Effector memory CD8-positive, alpha-beta T cell (primary cell): ENCODE data around the gene YAP1.
"Not testable (repeated sequence)": the region's sequence is repeated elsewhere in the genome, so short reads cannot be mapped to it uniquely, and the experiment has no call there.

ENCODE experiments used
- ATAC-seq: fragments of 150-1000 bp; cut with Tn5 transposase; replicated peaks from 2 replicates; pipeline ENCODE4 v1.10.0; 2021; ENCODE audit warnings: mild to moderate bottlenecking, moderate library complexity
- DNase-seq, 3 experiments: peaks; one replicate each; pipeline ENCODE4 v3.0.0; 2021
- H3K27ac Mint-ChIP-seq, 2 donors: one replicate each; pipeline ENCODE4 v1.8.0; 2022; ENCODE audit warnings: mild to moderate bottlenecking in 2 of 2, mixed read lengths in 2 of 2, moderate library complexity in 2 of 2
- H3K27me3 Mint-ChIP-seq, 2 donors: one replicate each; pipeline ENCODE4 v1.8.0; 2022; ENCODE audit warnings: mixed read lengths in 2 of 2
- H3K36me3 Mint-ChIP-seq: one replicate; pipeline ENCODE4 v1.8.0; 2022; ENCODE audit warnings: mild to moderate bottlenecking, moderate library complexity, mixed read lengths; ENCODE audit not compliant: insufficient read depth
- H3K4me1 Mint-ChIP-seq, 2 donors: one replicate each; pipeline ENCODE4 v1.8.0; 2022; ENCODE audit warnings: low read depth in 2 of 2, mixed read lengths in 2 of 2
- H3K4me3 Mint-ChIP-seq, 2 donors: one replicate each; pipeline ENCODE4 v1.8.0; 2022; ENCODE audit warnings: mild to moderate bottlenecking in 2 of 2, mixed read lengths in 2 of 2, moderate library complexity in 2 of 2
- H3K9me3 Mint-ChIP-seq, 2 donors: one replicate each; pipeline ENCODE4 v1.8.0; 2022; ENCODE audit warnings: mixed read lengths in 2 of 2

Gene YAP1

GRCh38 chr11:102256251-102256650 is 146.0 kb downstream of the YAP1 start:
- peaks cover 0 to 11% of the 10 kb centered on the region in 2 donors for H3K27me3 Mint-ChIP-seq
- H3K9me3 Mint-ChIP-seq, result no peaks in the 10 kb centered on the region
- H3K4me3 Mint-ChIP-seq, result no peak overlapping the region
- DNase-seq (no peak), ATAC-seq (no peak)
- no peaks in the 10 kb centered on the region for H3K4me1 Mint-ChIP-seq
- peaks cover 3% of the 10 kb centered on the region for H3K36me3 Mint-ChIP-seq
- peak overlapping the region in 1 of 2 donors; percentile 15 for H3K27ac Mint-ChIP-seq

- Mint-ChIP-seq H3K9me3 (no peaks in the 10 kb centered on the region), H3K4me1 (no peaks in the 10 kb centered on the region), H3K27me3 (peaks cover 0 to 13% of the 10 kb centered on the region in 2 donors), H3K27ac (no peak overlapping the region), H3K36me3 (peaks cover 3% of the 10 kb centered on the region), H3K4me3 (no peak overlapping the region)
- DNase-seq (no peak), ATAC-seq (no peak)
Measured at GRCh38 chr11:102260241-102260640, 150.0 kb downstream of the YAP1 start.

GRCh38 chr11:102263379-102264003 is 153.2 kb downstream of the YAP1 start:
- no peak for DNase-seq
- Mint-ChIP-seq H3K4me3 (no peak overlapping the region), H3K27ac (no peak overlapping the region), H3K36me3 (no peaks in the 10 kb centered on the region), H3K27me3 (peaks cover 7 to 13% of the 10 kb centered on the region in 2 donors), H3K4me1 (peaks cover 6 to 7% of the 10 kb centered on the region in 2 donors), H3K9me3 (no peaks in the 10 kb centered on the region)
- no peak for ATAC-seq

GRCh38 chr11:102264704-102265103 is 154.5 kb downstream of the YAP1 start:
- not testable (repeated sequence) for H3K4me3 Mint-ChIP-seq, H3K9me3 Mint-ChIP-seq, ATAC-seq, DNase-seq, H3K27ac Mint-ChIP-seq, H3K36me3 Mint-ChIP-seq
- H3K4me1 Mint-ChIP-seq, result peaks cover 13 to 16% of the 10 kb centered on the region in 2 donors
- H3K27me3 Mint-ChIP-seq, result peaks cover 7 to 11% of the 10 kb centered on the region in 2 donors

GRCh38 chr11:102266099-102266498 is 155.9 kb downstream of the YAP1 start:
- H3K4me1 Mint-ChIP-seq, result peaks cover 14 to 16% of the 10 kb centered on the region in 2 donors
- H3K4me3 Mint-ChIP-seq, result no peak overlapping the region
- no peak for ATAC-seq
- H3K9me3 Mint-ChIP-seq, result no peaks in the 10 kb centered on the region
- H3K27me3 Mint-ChIP-seq, result peaks cover 7 to 10% of the 10 kb centered on the region in 2 donors
- no peak overlapping the region for H3K27ac Mint-ChIP-seq
- DNase-seq, result no peak
- no peaks in the 10 kb centered on the region for H3K36me3 Mint-ChIP-seq

GRCh38 chr11:102267609-102268008 is 157.4 kb downstream of the YAP1 start:
- Mint-ChIP-seq H3K27ac (peak overlapping the region in 1 of 2 donors; percentile 31), H3K4me3 (peak overlapping the region; percentile 84 to 89)

GRCh38 chr11:102268083-102268984 is 158.1 kb downstream of the YAP1 start:
- no peaks in the 10 kb centered on the region for H3K9me3 Mint-ChIP-seq
- H3K4me3 Mint-ChIP-seq, result peak overlapping the region; percentile 84 to 89
- peak; percentile 99 for ATAC-seq
- peak; percentile 65 to 71 (median 70) for DNase-seq
- H3K36me3 Mint-ChIP-seq, result no peaks in the 10 kb centered on the region
- peak overlapping the region; percentile 42 to 76 for H3K27ac Mint-ChIP-seq
- peaks cover 14 to 16% of the 10 kb centered on the region in 2 donors for H3K4me1 Mint-ChIP-seq
- H3K27me3 Mint-ChIP-seq, result peaks cover 7 to 14% of the 10 kb centered on the region in 2 donors

More at GRCh38 chr11:102267609-102268008, 157.4 kb downstream of the YAP1 start:
- Mint-ChIP-seq H3K9me3 (no peaks in the 10 kb centered on the region), H3K36me3 (no peaks in the 10 kb centered on the region), H3K27me3 (peaks cover 7 to 12% of the 10 kb centered on the region in 2 donors), H3K4me1 (peaks cover 14 to 16% of the 10 kb centered on the region in 2 donors)
- ATAC-seq, result no peak
- DNase-seq, result no peak

GRCh38 chr11:102268985-102269470 is 158.8 kb downstream of the YAP1 start:
- H3K4me3 Mint-ChIP-seq, result peak overlapping the region; percentile 84 to 89
- H3K27ac Mint-ChIP-seq, result peak overlapping the region; percentile 42 to 76
- no peaks in the 10 kb centered on the region for H3K36me3 Mint-ChIP-seq
- H3K9me3 Mint-ChIP-seq, result no peaks in the 10 kb centered on the region
- ATAC-seq (no peak), DNase-seq (no peak)
- peaks cover 9 to 14% of the 10 kb centered on the region in 2 donors for H3K27me3 Mint-ChIP-seq
- peaks cover 14 to 16% of the 10 kb centered on the region in 2 donors for H3K4me1 Mint-ChIP-seq

GRCh38 chr11:102269927-102270326 is 159.7 kb downstream of the YAP1 start:
- no peak for ATAC-seq
- H3K27ac Mint-ChIP-seq, result no peak overlapping the region
- no peak for DNase-seq
- H3K4me3 Mint-ChIP-seq, result peak overlapping the region in 1 of 2 donors; percentile 89
- no peaks in the 10 kb centered on the region for H3K36me3 Mint-ChIP-seq
- peaks cover 14 to 16% of the 10 kb centered on the region in 2 donors for H3K4me1 Mint-ChIP-seq
- H3K27me3 Mint-ChIP-seq, result peaks cover 16 to 20% of the 10 kb centered on the region in 2 donors
- no peaks in the 10 kb centered on the region for H3K9me3 Mint-ChIP-seq

- H3K36me3 Mint-ChIP-seq, result no peaks in the 10 kb centered on the region
- H3K4me3 Mint-ChIP-seq, result no peak overlapping the region
- ATAC-seq, result no peak
- H3K27me3 Mint-ChIP-seq, result peaks cover 38 to 39% of the 10 kb centered on the region in 2 donors
- no peak for DNase-seq
- H3K27ac Mint-ChIP-seq, result no peak overlapping the region
- no peaks in the 10 kb centered on the region for H3K9me3 Mint-ChIP-seq
- peaks cover 14 to 16% of the 10 kb centered on the region in 2 donors for H3K4me1 Mint-ChIP-seq
Measured at GRCh38 chr11:102272047-102272824, 162.0 kb downstream of the YAP1 start.

GRCh38 chr11:102274628-102275027 is 164.4 kb downstream of the YAP1 start:
- Mint-ChIP-seq H3K27me3 (peaks cover 33 to 40% of the 10 kb centered on the region in 2 donors), H3K4me3 (no peak overlapping the region), H3K4me1 (peaks cover 0 to 1% of the 10 kb centered on the region in 2 donors), H3K27ac (no peak overlapping the region), H3K36me3 (no peaks in the 10 kb centered on the region), H3K9me3 (no peaks in the 10 kb centered on the region)
- DNase-seq (no peak), ATAC-seq (no peak)

GRCh38 chr11:102276362-102276761 is 166.1 kb downstream of the YAP1 start:
- Mint-ChIP-seq H3K27ac (no peak overlapping the region), H3K36me3 (no peaks in the 10 kb centered on the region)

GRCh38 chr11:102276783-102277182 is 166.5 kb downstream of the YAP1 start:
- DNase-seq (no peak), ATAC-seq (no peak)
- H3K4me3 Mint-ChIP-seq, result no peak overlapping the region
- no peak overlapping the region for H3K27ac Mint-ChIP-seq
- no peaks in the 10 kb centered on the region for H3K36me3 Mint-ChIP-seq
- H3K9me3 Mint-ChIP-seq, result no peaks in the 10 kb centered on the region
- peaks cover 33 to 51% of the 10 kb centered on the region in 2 donors for H3K27me3 Mint-ChIP-seq
- no peaks in the 10 kb centered on the region for H3K4me1 Mint-ChIP-seq

More at GRCh38 chr11:102276362-102276761, 166.1 kb downstream of the YAP1 start:
- H3K4me3 Mint-ChIP-seq, result no peak overlapping the region
- peaks cover 33 to 51% of the 10 kb centered on the region in 2 donors for H3K27me3 Mint-ChIP-seq
- no peaks in the 10 kb centered on the region for H3K4me1 Mint-ChIP-seq
- no peaks in the 10 kb centered on the region for H3K9me3 Mint-ChIP-seq
- no peak for ATAC-seq
- DNase-seq, result no peak
